Transverse colon (tissue), 4 donors: ENCODE measurements around the gene MMAA. TPM values are rescaled to one million over a fixed set of nuclear protein-coding genes. Genes with fewer than 3 reads are reported as not detected.

Source experiments
- DNase-seq: peaks from one replicate; pipeline ENCODE4 v3.0.0-alpha.2; 2019
- H3K27ac ChIP-seq, 4 donors: fragments of 200-600 bp; sonication (generic); 2 replicates each; pipeline ENCODE4 v1.5.1; 2016 to 2018; ENCODE audit warnings: inconsistent platforms in 4 of 4
- H3K27me3 ChIP-seq: fragments of 200-600 bp; sonication (generic); 2 replicates; pipeline ENCODE4 v1.5.1; 2017; ENCODE audit warnings: inconsistent platforms
- H3K36me3 ChIP-seq, 4 donors: fragments of 200-600 bp; sonication (generic); 2 replicates each; pipeline ENCODE4 v1.5.1; 2017 to 2019; ENCODE audit warnings: inconsistent platforms in 4 of 4
- H3K4me1 ChIP-seq, 4 donors: fragments of 200-600 bp; sonication (generic); 2 replicates each; pipeline ENCODE4 v1.5.1; 2017 to 2020; ENCODE audit warnings: inconsistent platforms in 4 of 4
- H3K4me3 ChIP-seq, 4 donors: fragments of 200-600 bp; sonication (generic); 1 replicate in 1 of 4; 2 replicates in 3 of 4; pipeline versions ENCODE4 v1.5.1 to v1.6.1; 2017 to 2019; ENCODE audit warnings: inconsistent platforms in 4 of 4
- H3K9me3 ChIP-seq, 2 donors: fragments of 200-600 bp; sonication (generic); 2 replicates each; pipeline ENCODE4 v1.5.1; 2017 to 2019; ENCODE audit warnings: inconsistent platforms in 2 of 2
- EP300 ChIP-seq: sonication (generic); formaldehyde crosslinking; IDR thresholded peaks from one replicate; pipeline ENCODE4 v1.6.1; 2017; ENCODE audit warnings: antibody characterized with exemption, low read depth
- POLR2A ChIP-seq: fragments of 450-650 bp; IDR thresholded peaks from one replicate; pipeline ENCODE4 v1.6.1; 2016; ENCODE audit warnings: antibody characterized with exemption, mild to moderate bottlenecking, moderate library complexity
- POLR2AphosphoS5 ChIP-seq, 3 donors: sonication (generic); formaldehyde crosslinking; IDR thresholded peaks; one replicate each; pipeline ENCODE4 v1.6.1; 2016; ENCODE audit warnings: antibody characterized with exemption in 3 of 3
- WGBS, 2 donors: methylation state at CpG; one replicate each; pipeline ENCODE4 v1.1.5; 2018; ENCODE audit warnings: low coverage in 1 of 2; 5-methylcytosine and 5-hydroxymethylcytosine counted together
- in situ Hi-C, 4 donors: fragments of 200-750 bp; cut with MboI; loops; one replicate each; pipeline versions ENCODE4 v1.15.0 to v1.15.1; 2017; ENCODE audit warnings: low sequenced_read_pairs in 3 of 4, low pct_ligation_motif_present in 1 of 4, low pct_unique_long_range_greater_than_20kb in 1 of 4
- intact Hi-C: fragments of 100-400 bp; cut with DNase I; formaldehyde crosslinking; loops from one replicate; pipeline ENCODE4 v1.15.1; 2023; ENCODE audit warnings: low total_unique reads
- total RNA-seq, 4 donors: library from RNA; depleted of rRNA; stranded (reverse); fragments of >200 nt; gene quantifications; one replicate each; pipeline ENCODE4 v1.1.0, GENCODE V29; 2016
- TF ChIP-seq, protein P1 (sequence below), 5 experiments: fragments of 200-600 bp in 3 of 5; fragments of 450-650 bp in 2 of 5; sonication (generic) in 3 of 5; IDR thresholded peaks; 1 replicate in 2 of 5; 2 replicates in 3 of 5; pipeline ENCODE4 v1.5.1; 2016 to 2017; ENCODE audit warnings: antibody characterized with exemption in 5 of 5, inconsistent platforms in 3 of 5, mild to moderate bottlenecking in 2 of 5, moderate library complexity in 1 of 5

The MMAA gene
- total RNA-seq, 4 donors from 2014 or later: 0.37 to 9.1 (median 7.9) TPM

DNA sequence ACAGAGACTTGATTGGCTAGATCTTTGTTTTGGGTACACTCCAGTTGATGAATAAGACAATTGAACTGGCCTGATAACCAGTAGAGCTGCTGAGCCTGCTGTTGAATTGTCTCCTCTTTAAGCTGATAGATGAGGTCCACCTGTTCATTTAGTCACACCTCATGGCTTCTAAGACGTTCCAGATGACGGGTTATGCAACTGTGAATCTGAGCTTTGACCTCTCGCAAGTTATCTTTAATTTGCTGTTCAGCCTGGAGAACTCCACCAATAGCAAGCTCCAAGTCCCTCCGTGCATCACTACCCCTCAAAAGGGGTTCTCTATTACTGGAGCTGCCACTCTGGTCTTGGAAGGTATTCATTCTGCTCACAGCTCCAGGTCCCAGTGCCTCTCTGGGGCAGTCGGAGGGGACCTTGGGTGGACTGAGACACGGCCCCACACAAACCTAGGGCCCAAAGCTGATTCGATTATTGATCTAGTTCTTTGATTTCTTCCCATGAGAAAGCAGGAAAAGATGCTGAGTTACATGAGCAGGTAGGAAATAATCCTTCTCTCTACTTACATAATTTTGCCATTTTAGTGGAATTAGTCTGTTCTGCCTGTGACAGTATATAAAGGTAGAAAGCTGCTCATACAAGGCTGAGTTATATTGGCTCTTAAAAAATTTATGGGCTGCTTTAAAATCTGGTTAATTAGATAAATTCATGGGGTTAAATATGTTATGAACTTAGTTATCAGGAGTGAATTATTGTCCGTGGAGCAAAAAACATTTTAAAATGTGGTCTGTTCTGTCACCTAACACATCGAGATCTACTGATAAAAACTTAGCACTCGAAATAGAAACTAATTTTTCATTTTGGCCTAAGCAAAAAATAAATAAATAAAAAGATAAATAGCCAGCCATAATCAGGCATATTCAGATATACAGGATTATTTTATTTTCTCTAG lies 6.8 kb downstream of the MMAA start:
- Histone ChIP-seq H3K9me3 (no peaks in the 10 kb centered on the region), H3K4me3 (no peak overlapping the region), H3K27me3 (no peaks in the 10 kb centered on the region), H3K36me3 (no peaks in the 10 kb centered on the region), H3K27ac (no peak overlapping the region), H3K4me1 (peaks cover 0 to 5% (median 0%) of the 10 kb centered on the region in 4 donors)
- DNase-seq: no peak
- intact Hi-C loops: no loop called here
- TF ChIP-seq EP300: no peak
- no peak for TF ChIP-seq POLR2AphosphoS5 (IDR thresholded peaks at IDR 0.05)
- no peak for TF ChIP-seq POLR2A
- TF ChIP-seq, protein P1, sequence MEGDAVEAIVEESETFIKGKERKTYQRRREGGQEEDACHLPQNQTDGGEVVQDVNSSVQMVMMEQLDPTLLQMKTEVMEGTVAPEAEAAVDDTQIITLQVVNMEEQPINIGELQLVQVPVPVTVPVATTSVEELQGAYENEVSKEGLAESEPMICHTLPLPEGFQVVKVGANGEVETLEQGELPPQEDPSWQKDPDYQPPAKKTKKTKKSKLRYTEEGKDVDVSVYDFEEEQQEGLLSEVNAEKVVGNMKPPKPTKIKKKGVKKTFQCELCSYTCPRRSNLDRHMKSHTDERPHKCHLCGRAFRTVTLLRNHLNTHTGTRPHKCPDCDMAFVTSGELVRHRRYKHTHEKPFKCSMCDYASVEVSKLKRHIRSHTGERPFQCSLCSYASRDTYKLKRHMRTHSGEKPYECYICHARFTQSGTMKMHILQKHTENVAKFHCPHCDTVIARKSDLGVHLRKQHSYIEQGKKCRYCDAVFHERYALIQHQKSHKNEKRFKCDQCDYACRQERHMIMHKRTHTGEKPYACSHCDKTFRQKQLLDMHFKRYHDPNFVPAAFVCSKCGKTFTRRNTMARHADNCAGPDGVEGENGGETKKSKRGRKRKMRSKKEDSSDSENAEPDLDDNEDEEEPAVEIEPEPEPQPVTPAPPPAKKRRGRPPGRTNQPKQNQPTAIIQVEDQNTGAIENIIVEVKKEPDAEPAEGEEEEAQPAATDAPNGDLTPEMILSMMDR (IDR thresholded peaks at IDR 0.05): no peak
- in situ Hi-C loops: no loop called here
- 85 to 95% methylated on average over 6 to 10 of the region's 10 CpGs for WGBS, 2 donors

DNA sequence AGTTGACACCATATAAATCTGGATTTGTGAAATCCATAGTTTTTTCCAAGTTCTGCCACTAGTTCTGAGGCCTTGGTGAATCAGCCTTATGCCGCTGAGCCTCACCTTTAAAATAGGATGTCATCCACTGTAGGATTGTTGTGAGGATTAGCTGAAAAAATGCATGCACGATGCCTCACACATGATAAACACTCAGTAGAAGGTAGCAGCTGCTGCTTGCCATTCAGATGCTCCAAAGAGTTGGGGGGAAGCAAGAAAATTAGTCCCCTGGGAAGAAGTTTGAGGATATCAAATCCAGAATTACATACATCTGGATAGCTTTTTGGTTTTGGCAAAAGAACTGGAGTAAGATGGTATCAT lies 7.4 kb downstream of the MMAA start:
- no peaks in the 10 kb centered on the region for H3K27me3 ChIP-seq
- TF ChIP-seq, protein P1 (IDR thresholded peaks at IDR 0.05): no peak
- no peak for TF ChIP-seq EP300
- no peak for TF ChIP-seq POLR2A
- TF ChIP-seq POLR2AphosphoS5 (IDR thresholded peaks at IDR 0.05): no peak
- no peak for DNase-seq
- H3K4me1 ChIP-seq: no peaks in the 10 kb centered on the region
- no peak overlapping the region for H3K27ac ChIP-seq
- intact Hi-C loops (no loop called here), in situ Hi-C loops (no loop called here)
- H3K36me3 ChIP-seq: no peaks in the 10 kb centered on the region
- H3K9me3 ChIP-seq: no peaks in the 10 kb centered on the region
- H3K4me3 ChIP-seq: no peak overlapping the region
- WGBS, 2 donors: 84% methylated on average over 2 of the region's 2 CpGs; no CpG with 5 or more reads in 1 of the 2 donors

DNA sequence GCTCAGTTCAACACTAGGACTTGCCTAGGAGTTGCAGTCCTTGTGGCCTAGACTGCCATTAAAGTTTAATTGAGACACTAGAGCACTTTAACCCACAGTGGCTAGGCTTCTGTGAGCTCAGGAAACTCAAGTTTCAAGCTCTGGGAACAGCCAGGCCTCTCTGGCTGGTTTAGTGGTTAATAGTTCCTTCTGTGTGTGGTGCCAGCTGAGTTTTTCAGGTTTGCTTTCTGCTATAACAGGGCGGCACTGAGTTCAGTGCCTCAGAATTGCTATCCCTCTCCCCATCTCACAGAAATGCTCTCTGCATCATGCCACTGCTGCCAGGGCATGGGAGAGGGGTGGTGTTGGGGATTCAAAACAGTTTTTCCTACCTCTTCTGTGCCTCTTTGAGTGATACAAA lies 15.9 kb downstream of the MMAA start:
- Histone ChIP-seq H3K27me3 (no peaks in the 10 kb centered on the region), H3K4me1 (no peaks in the 10 kb centered on the region), H3K27ac (no peak overlapping the region), H3K9me3 (no peaks in the 10 kb centered on the region), H3K36me3 (peaks cover 0 to 5% (median 0%) of the 10 kb centered on the region in 4 donors), H3K4me3 (no peak overlapping the region)
- intact Hi-C loops (no loop called here), in situ Hi-C loops (no loop called here)
- DNase-seq: no peak
- TF ChIP-seq POLR2AphosphoS5 (IDR thresholded peaks at IDR 0.05) (no peak), POLR2A (no peak), EP300 (no peak)
- TF ChIP-seq, protein P1 (IDR thresholded peaks at IDR 0.05): no peak
- WGBS, 2 donors: 100% methylated on average over 1 of the region's 1 CpG; no CpG with 5 or more reads in 1 of the 2 donors

DNA sequence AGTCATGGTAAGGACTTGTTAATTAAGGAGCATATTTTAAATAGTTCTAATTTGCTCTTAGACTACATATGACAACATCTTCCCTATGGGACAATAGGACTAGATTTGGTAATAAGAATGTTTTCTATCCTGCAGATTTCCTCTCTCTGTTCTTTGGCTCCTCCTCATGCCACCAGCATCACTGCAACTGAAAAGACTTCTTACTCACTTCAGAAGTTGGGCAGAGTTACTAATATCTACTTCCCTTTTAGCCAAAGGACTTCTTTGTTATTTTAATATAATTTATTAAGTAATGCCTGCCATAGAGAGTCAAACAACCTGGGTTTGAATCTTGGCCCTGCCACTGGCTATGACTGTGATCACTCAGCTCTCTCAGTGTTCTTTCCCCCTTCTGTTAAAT lies 16.4 kb downstream of the MMAA start:
- H3K9me3 ChIP-seq: no peaks in the 10 kb centered on the region
- no peaks in the 10 kb centered on the region for H3K4me1 ChIP-seq
- in situ Hi-C loops: no loop called here
- no peak overlapping the region for H3K4me3 ChIP-seq
- intact Hi-C loops: no loop called here
- no peak for TF ChIP-seq POLR2AphosphoS5 (IDR thresholded peaks at IDR 0.05)
- TF ChIP-seq, protein P1 (IDR thresholded peaks at IDR 0.05): no peak
- no peak for TF ChIP-seq POLR2A
- TF ChIP-seq EP300: no peak
- no peak overlapping the region for H3K27ac ChIP-seq
- peaks cover 0 to 5% (median 0%) of the 10 kb centered on the region in 4 donors for H3K36me3 ChIP-seq
- no peak for DNase-seq
- H3K27me3 ChIP-seq: no peaks in the 10 kb centered on the region
